Liver (tissue), 9 donors: ENCODE measurements around the gene PRND. TPM values are rescaled to one million over a fixed set of nuclear protein-coding genes. Genes with fewer than 3 reads are reported as not detected.

ENCODE experiments used
- DNase-seq: peaks from one replicate; pipeline ENCODE4 v3.0.0-alpha.2; 2017; ENCODE audit warnings: low spot score
- H3K27ac ChIP-seq, 2 donors: one replicate each; pipeline ENCODE4 v1.7.0; 2013; ENCODE audit warnings: inconsistent platforms in 2 of 2, low read length in 2 of 2, control low read depth in 1 of 2, low read depth in 1 of 2, mild to moderate bottlenecking in 1 of 2
- H3K27me3 ChIP-seq, 4 donors: one replicate each; pipeline versions ENCODE4 v1.6.1 to v1.7.0; 2013; ENCODE audit warnings: low read length in 3 of 4, inconsistent platforms in 1 of 4, mild to moderate bottlenecking in 1 of 4, moderate library complexity in 1 of 4; ENCODE audit not compliant: control insufficient read depth in 4 of 4, insufficient read depth in 4 of 4
- H3K36me3 ChIP-seq, 4 donors: one replicate each; pipeline versions ENCODE4 v1.6.1 to v1.7.0; 2013; ENCODE audit warnings: low read length in 3 of 4, mild to moderate bottlenecking in 3 of 4, low read depth in 1 of 4, moderate library complexity in 1 of 4; ENCODE audit not compliant: control insufficient read depth in 4 of 4, insufficient read depth in 3 of 4
- H3K4me1 ChIP-seq, 4 donors: one replicate each; pipeline versions ENCODE4 v1.6.1 to v1.7.0; 2013; ENCODE audit warnings: low read length in 3 of 4, mild to moderate bottlenecking in 3 of 4, moderate library complexity in 1 of 4; ENCODE audit not compliant: control insufficient read depth in 4 of 4, insufficient read depth in 4 of 4
- H3K4me3 ChIP-seq, 3 donors: one replicate each; pipeline versions ENCODE4 v1.6.1 to v1.7.0; 2013; ENCODE audit warnings: low read length in 3 of 3, control low read depth in 1 of 3, low read depth in 1 of 3, mild to moderate bottlenecking in 1 of 3
- H3K9ac ChIP-seq, 2 donors: one replicate each; pipeline ENCODE4 v1.7.0; 2013; ENCODE audit warnings: low read length in 2 of 2, mild to moderate bottlenecking in 2 of 2, moderate library complexity in 2 of 2, control low read depth in 1 of 2, low read depth in 1 of 2
- H3K9me3 ChIP-seq, 4 donors: one replicate each; pipeline versions ENCODE4 v1.6.1 to v1.7.0; 2013; ENCODE audit warnings: low read length in 3 of 4; ENCODE audit not compliant: control insufficient read depth in 4 of 4
- ATF3 ChIP-seq: IDR thresholded peaks from 2 replicates; pipeline ENCODE4 v1.6.1; 2016; ENCODE audit warnings: antibody characterized with exemption
- CTCF ChIP-seq: fragments of 150-350 bp; IDR thresholded peaks from 2 replicates; pipeline ENCODE4 v1.5.1; 2017; ENCODE audit warnings: improper control_type of control experiment, low read depth, low read length; ENCODE audit not compliant: missing input control
- EGR1 ChIP-seq, 2 donors: IDR thresholded peaks; 2 replicates each; pipeline ENCODE4 v1.6.1; 2016 to 2018; ENCODE audit warnings: antibody characterized with exemption in 2 of 2, low read depth in 2 of 2
- FOXA1 ChIP-seq: IDR thresholded peaks from 2 replicates; pipeline ENCODE4 v1.6.1; 2016; ENCODE audit warnings: antibody characterized with exemption
- FOXA2 ChIP-seq: IDR thresholded peaks from 2 replicates; pipeline ENCODE4 v1.6.1; 2016; ENCODE audit warnings: antibody characterized with exemption
- GABPA ChIP-seq, 2 donors: IDR thresholded peaks in 1 of 2; conservative IDR thresholded peaks in 1 of 2; 2 replicates each; pipeline ENCODE4 v1.6.1; 2016; ENCODE audit warnings: antibody characterized with exemption in 2 of 2, mild to moderate bottlenecking in 1 of 2, moderate library complexity in 1 of 2
- HNF4A ChIP-seq, 2 donors: conservative IDR thresholded peaks; 2 replicates each; pipeline ENCODE4 v1.6.1; 2016; ENCODE audit warnings: antibody characterized with exemption in 2 of 2, mild to moderate bottlenecking in 2 of 2
- HNF4G ChIP-seq: IDR thresholded peaks from 2 replicates; pipeline ENCODE4 v1.6.1; 2016; ENCODE audit warnings: antibody characterized with exemption
- JUND ChIP-seq, 2 donors: IDR thresholded peaks; 2 replicates each; pipeline ENCODE4 v1.6.1; 2016; ENCODE audit warnings: antibody characterized with exemption in 2 of 2
- MAX ChIP-seq: IDR thresholded peaks from 2 replicates; pipeline ENCODE4 v1.6.1; 2016; ENCODE audit warnings: antibody characterized with exemption
- NR2F2 ChIP-seq: IDR thresholded peaks from 2 replicates; pipeline ENCODE4 v1.6.1; 2016; ENCODE audit warnings: antibody characterized with exemption
- RAD21 ChIP-seq, 2 donors: IDR thresholded peaks; 2 replicates each; pipeline ENCODE4 v1.6.1; 2016; ENCODE audit warnings: antibody characterized with exemption in 2 of 2, mild to moderate bottlenecking in 2 of 2
- REST ChIP-seq: IDR thresholded peaks from 2 replicates; pipeline ENCODE4 v1.6.1; 2016; ENCODE audit warnings: antibody characterized with exemption, mild to moderate bottlenecking
- RXRA ChIP-seq, 2 donors: IDR thresholded peaks; 2 replicates each; pipeline ENCODE4 v1.6.1; 2017 to 2018; ENCODE audit warnings: antibody characterized with exemption in 2 of 2, mild to moderate bottlenecking in 1 of 2
- SP1 ChIP-seq: IDR thresholded peaks from 2 replicates; pipeline ENCODE4 v1.6.1; 2018; ENCODE audit warnings: antibody characterized with exemption, mild to moderate bottlenecking
- TAF1 ChIP-seq: conservative IDR thresholded peaks from 2 replicates; pipeline ENCODE4 v1.6.1; 2016; ENCODE audit warnings: antibody characterized with exemption, mild to moderate bottlenecking
- YY1 ChIP-seq: IDR thresholded peaks from 2 replicates; pipeline ENCODE4 v1.6.1; 2016; ENCODE audit warnings: antibody characterized with exemption, mild to moderate bottlenecking
- ZBTB33 ChIP-seq: IDR thresholded peaks from 2 replicates; pipeline ENCODE4 v1.6.1; 2016; ENCODE audit warnings: antibody characterized with exemption
- WGBS: extraction: QIAGEN DNeasy Blood & Tissue Kit; methylation state at CpG from one replicate; pipeline ENCODE4 v1.1.7; 2013; 5-methylcytosine and 5-hydroxymethylcytosine counted together
- polyA plus RNA-seq, 2 donors: library from polyadenylated mRNA; stranded (reverse) in 1 of 2; unstranded in 1 of 2; fragments of 200-250 nt in 1 of 2; fragments of >200 nt in 1 of 2; fragmentation: Nextera tagmentation in 1 of 2; extraction: Ambion mirVana in 1 of 2; gene quantifications; one replicate each; pipeline versions ENCODE4 v1.2.1 to v1.2.3, GENCODE V29; 2013 to 2015
- total RNA-seq, 2 donors: library from RNA; depleted of rRNA; stranded (reverse); fragments of >200 nt; gene quantifications; one replicate each; pipeline ENCODE4 v1.2.3, GENCODE V29; 2014
- donor health status: healthy.
- donor health status: healthy.
- donor health status: healthy.
- donor health status: healthy.
- donor health status: healthy.

The PRND gene
- total RNA-seq: under 1 TPM in 1 of 2 donors, not detected in 1; 0.23 TPM
- not detected for polyA plus RNA-seq

GRCh38 chr20:4721719-4722118 is at the start of gene PRND:
Gene PRND, plus strand, starts transcription at chr20:4721909. Its CDS starts 2,643 bp downstream, at chr20:4724552.
- H3K36me3 ChIP-seq: no peaks in the 10 kb centered on the region
- H3K27ac ChIP-seq: no peak within 1 kb of the TSS
- H3K4me1 ChIP-seq: peaks cover 0 to 4% (median 4%) of the 10 kb centered on the region in 4 donors
- TF ChIP-seq FOXA1 (no peak), TAF1 (no peak), NR2F2 (no peak), ZBTB33 (no peak), ATF3 (no peak), YY1 (no peak), RAD21 (IDR thresholded peaks at IDR 0.05) (no peak), JUND (IDR thresholded peaks at IDR 0.05) (no peak), HNF4A (conservative IDR thresholded peaks at IDR 0.05) (no peak)
- no peak within 1 kb of the TSS for H3K9ac ChIP-seq
- H3K9me3 ChIP-seq: no peaks in the 10 kb centered on the region
- 79% methylated on average over 8 of the region's 8 CpGs for WGBS
- DNase-seq: no peak
- no peaks in the 10 kb centered on the region for H3K27me3 ChIP-seq
- no peak within 1 kb of the TSS for H3K4me3 ChIP-seq

- 97% methylated on average over 5 of the region's 5 CpGs for WGBS
- DNase-seq: no peak
- H3K27ac ChIP-seq: no peak overlapping the region
- no peaks in the 10 kb centered on the region for H3K4me1 ChIP-seq
- H3K4me3 ChIP-seq: no peak overlapping the region
- no peak for TF ChIP-seq REST
- TF ChIP-seq YY1: no peak
- TF ChIP-seq ZBTB33: no peak
- no peak for TF ChIP-seq ATF3
- TF ChIP-seq RXRA (IDR thresholded peaks at IDR 0.05): no peak
- no peak for TF ChIP-seq RAD21 (IDR thresholded peaks at IDR 0.05)
- TF ChIP-seq MAX: no peak
- TF ChIP-seq HNF4A (conservative IDR thresholded peaks at IDR 0.05): no peak
- TF ChIP-seq HNF4G: no peak
- TF ChIP-seq GABPA (IDR thresholded peaks at IDR 0.05 in 1 of 2, conservative IDR thresholded peaks at IDR 0.05 in 1 of 2): no peak
- no peak for TF ChIP-seq FOXA1
- TF ChIP-seq EGR1 (IDR thresholded peaks at IDR 0.05; ENCODE audit: low read depth in 2 of 2): no peak
- TF ChIP-seq CTCF: no peak
- TF ChIP-seq NR2F2: no peak
- TF ChIP-seq TAF1: no peak
- TF ChIP-seq FOXA2: no peak
- no peak for TF ChIP-seq JUND (IDR thresholded peaks at IDR 0.05)
- no peak for TF ChIP-seq SP1
- H3K9ac ChIP-seq: no peak overlapping the region
- no peaks in the 10 kb centered on the region for H3K36me3 ChIP-seq
- H3K27me3 ChIP-seq: peaks cover 0 to 6% (median 1%) of the 10 kb centered on the region in 4 donors
- H3K9me3 ChIP-seq: no peaks in the 10 kb centered on the region
Observed at GRCh38 chr20:4672948-4673347, 48.8 kb upstream of the PRND start.
